Subcutaneous adipose tissue (tissue), 4 donors: Measurements from ENCODE around the gene RAF1. TPM values are rescaled to one million over a fixed set of nuclear protein-coding genes. Genes with fewer than 3 reads are reported as not detected.

ENCODE experiments used
- CTCF ChIP-seq: fragments of 450-650 bp; IDR thresholded peaks from one replicate; pipeline ENCODE4 v1.5.1; 2016; ENCODE audit warnings: low read depth, mild to moderate bottlenecking, control low read depth, antibody characterized with exemption, moderate library complexity
- total RNA-seq, 4 donors: library from RNA; depleted of rRNA; stranded (reverse); fragments of >200 nt; gene quantifications; one replicate each; pipeline ENCODE4 v1.1.0, GENCODE V29; 2016

The RAF1 gene
- total RNA-seq, 4 donors from 2014 or later: 81.1 to 104 (median 91.9) TPM

GRCh38 chr3:12630292-12630691, 33.6 kb downstream of the RAF1 start:
- TF ChIP-seq CTCF: no peak

GRCh38 chr3:12629560-12629959, 34.4 kb downstream of the RAF1 start:
- TF ChIP-seq CTCF: no peak

GRCh38 chr3:12628813-12629212, 35.1 kb downstream of the RAF1 start:
- TF ChIP-seq CTCF: no peak

GRCh38 chr3:12627370-12627769, 36.5 kb downstream of the RAF1 start:
- no peak for TF ChIP-seq CTCF

GRCh38 chr3:12624056-12624455, 39.9 kb downstream of the RAF1 start:
- no peak for TF ChIP-seq CTCF

- TF ChIP-seq CTCF: no peak
These were observed 41.6 kb downstream of the RAF1 start for GRCh38 chr3:12622335-12622734.

GRCh38 chr3:12620729-12621128, 43.2 kb downstream of the RAF1 start:
- no peak for TF ChIP-seq CTCF
